Mesenteric fat pad (tissue), 1 donor: ENCODE measurements around the gene LPAR5. TPM values are rescaled to one million over a fixed set of nuclear protein-coding genes. Genes with fewer than 3 reads are reported as not detected.

Experiments used
- total RNA-seq: library from RNA; stranded (reverse); fragmentation: NEBNext Ultra II Directional; extraction: Animal tissue kit (Norgen Biotek cat#: 25700); gene quantifications from one replicate; pipeline ENCODE4 v1.2.1, GENCODE V29; 2021
- donor health status: DM: yes; HTN: yes; CAD: no.

The LPAR5 gene
- total RNA-seq, 1 donor from 2014 or later, result 2.5 TPM

Other genes with a start within 250 kb of the LPAR5 start
- not detected for gene CD27, start 191.0 kb downstream of the LPAR5 start, total RNA-seq
- 13.0 TPM for gene TAPBPL, start 183.9 kb downstream of the LPAR5 start, total RNA-seq
- gene VAMP1, start 165.3 kb downstream of the LPAR5 start, total RNA-seq, result 5.8 TPM
- gene MRPL51, start 142.7 kb downstream of the LPAR5 start, total RNA-seq, result 116 TPM
- gene NCAPD2, start 141.9 kb downstream of the LPAR5 start, total RNA-seq, result 12.8 TPM
- gene GAPDH, start 101.4 kb downstream of the LPAR5 start, total RNA-seq, result 1,402 TPM
- 22.5 TPM for gene IFFO1, start 79.9 kb downstream of the LPAR5 start, total RNA-seq
- gene NOP2, start 67.7 kb downstream of the LPAR5 start, total RNA-seq, result 56.0 TPM
- gene CHD4, start 28.6 kb downstream of the LPAR5 start, total RNA-seq, result 218 TPM
- gene ACRBP, start 11.5 kb upstream of the LPAR5 start, total RNA-seq, result 2.5 TPM
- gene ING4, start 27.2 kb upstream of the LPAR5 start, total RNA-seq, result 16.7 TPM
- gene ZNF384, start 53.4 kb upstream of the LPAR5 start, total RNA-seq, result 39.3 TPM
- gene PIANP, start 64.9 kb upstream of the LPAR5 start, total RNA-seq, result 0.16 TPM
- gene COPS7A, start 88.1 kb upstream of the LPAR5 start, total RNA-seq, result 57.5 TPM
- gene MLF2, start 117.2 kb upstream of the LPAR5 start, total RNA-seq, result 145 TPM
- gene PTMS, start 130.4 kb upstream of the LPAR5 start, total RNA-seq, result 161 TPM
- gene LAG3, start 136.6 kb upstream of the LPAR5 start, total RNA-seq, result 1.3 TPM
- 31.3 TPM for gene CD4, start 153.6 kb upstream of the LPAR5 start, total RNA-seq
- 7.0 TPM for gene GPR162, start 185.9 kb upstream of the LPAR5 start, total RNA-seq
- 11.1 TPM for gene P3H3, start 192.4 kb upstream of the LPAR5 start, total RNA-seq
- gene GNB3, start 205.0 kb upstream of the LPAR5 start, total RNA-seq, result 1.2 TPM
- gene CDCA3, start 215.3 kb upstream of the LPAR5 start, total RNA-seq, result 0.16 TPM
- 74.8 TPM for gene USP5, start 216.2 kb upstream of the LPAR5 start, total RNA-seq
- gene TPI1, start 231.6 kb upstream of the LPAR5 start, total RNA-seq, result 383 TPM
- gene SPSB2, start 237.3 kb upstream of the LPAR5 start, total RNA-seq, result 4.6 TPM